ENCODE results near the gene HIP1.

GRCh38 chr7:75533926-75534325 is 204.8 kb downstream of the HIP1 start:
- no peak for TF ChIP-seq ZBTB43 (CRISPR knock-in tag; conservative IDR thresholded peaks at IDR 0.05)
- TF ChIP-seq EZH2 (conservative IDR thresholded peaks at IDR 0.05; ENCODE audit: low read depth, low read length): no peak
- TF ChIP-seq STAT6 (CRISPR knock-in tag; IDR thresholded peaks at IDR 0.05; ENCODE audit: borderline replicate concordance): no peak
- TF ChIP-seq ZBTB8A (CRISPR knock-in tag; IDR thresholded peaks at IDR 0.05; ENCODE audit: borderline replicate concordance, low read depth): no peak
- no peak for TF ChIP-seq CTCF (CRISPR knock-in tag; IDR thresholded peaks at IDR 0.05)

Measured in HepG2 (cell line).